H9 (cell line): Measurements from ENCODE around the gene MTMR3. TPM values are rescaled to one million over a fixed set of nuclear protein-coding genes. Genes with fewer than 3 reads are reported as not detected.

Experiments
- DNase-seq: peaks from one replicate; pipeline ENCODE4 v3.0.0-alpha.2; 2017
- H2AFZ ChIP-seq: one replicate; pipeline ENCODE4 v1.6.1; 2013; ENCODE audit warnings: mild to moderate bottlenecking, low read length, control low read depth, moderate library complexity
- H2AK5ac ChIP-seq: 2 replicates; pipeline ENCODE4 v1.6.1; 2013; ENCODE audit warnings: low read length, control low read depth, mixed read lengths; ENCODE audit not compliant: insufficient read length
- H2BK120ac ChIP-seq: one replicate; pipeline ENCODE4 v1.6.1; 2013; ENCODE audit warnings: low read depth, mild to moderate bottlenecking, low read length, control low read depth, inconsistent platforms; ENCODE audit not compliant: poor library complexity, severe bottlenecking
- H2BK12ac ChIP-seq: 2 replicates; pipeline ENCODE4 v1.6.1; 2013; ENCODE audit warnings: low read length, control low read depth, mixed read lengths, low read depth; ENCODE audit not compliant: insufficient read length
- H2BK15ac ChIP-seq: 2 replicates; pipeline ENCODE4 v1.6.1; 2013; ENCODE audit warnings: low read depth, low read length, control low read depth
- H2BK20ac ChIP-seq: one replicate; pipeline ENCODE4 v1.6.1; 2013; ENCODE audit warnings: low read depth, mild to moderate bottlenecking, low read length, control low read depth, inconsistent platforms; ENCODE audit not compliant: poor library complexity, severe bottlenecking
- H2BK5ac ChIP-seq: 2 replicates; pipeline ENCODE4 v1.6.1; 2013; ENCODE audit warnings: low read length, control low read depth, mixed read lengths; ENCODE audit not compliant: insufficient read length
- H3K14ac ChIP-seq: 2 replicates; pipeline ENCODE4 v1.6.1; 2013; ENCODE audit warnings: low read length, control low read depth; ENCODE audit not compliant: insufficient read depth
- H3K18ac ChIP-seq: 2 replicates; pipeline ENCODE4 v1.6.1; 2013; ENCODE audit warnings: low read depth, mild to moderate bottlenecking, mixed read lengths, low read length, control low read depth; ENCODE audit not compliant: insufficient read length
- H3K23ac ChIP-seq: 2 replicates; pipeline ENCODE4 v1.6.1; 2013; ENCODE audit warnings: low read length, control low read depth, mixed read lengths, low read depth; ENCODE audit not compliant: insufficient read length
- H3K23me2 ChIP-seq: 2 replicates; pipeline ENCODE4 v1.6.1; 2013; ENCODE audit warnings: low read depth, mild to moderate bottlenecking, mixed read lengths, low read length, control low read depth; ENCODE audit not compliant: insufficient read length, poor library complexity, severe bottlenecking
- H3K27ac ChIP-seq: 2 replicates; pipeline ENCODE4 v1.5.1; 2013; ENCODE audit warnings: low read length, control low read depth, mixed read lengths, low read depth; ENCODE audit not compliant: insufficient read length
- H3K27me3 ChIP-seq: 2 replicates; pipeline ENCODE4 v1.6.1; 2013; ENCODE audit warnings: low read length, control low read depth, inconsistent platforms; ENCODE audit not compliant: insufficient read depth
- H3K4ac ChIP-seq: 2 replicates; pipeline ENCODE4 v1.6.1; 2013; ENCODE audit warnings: low read depth, mild to moderate bottlenecking, control low read depth, inconsistent platforms, low read length, moderate library complexity
- H3K4me1 ChIP-seq: 2 replicates; pipeline ENCODE4 v1.6.1; 2013; ENCODE audit warnings: low read length, control low read depth, inconsistent platforms; ENCODE audit not compliant: insufficient read depth
- H3K4me2 ChIP-seq: 2 replicates; pipeline ENCODE4 v1.6.1; 2013; ENCODE audit warnings: low read length, control low read depth, mixed read lengths; ENCODE audit not compliant: insufficient read length, insufficient read depth
- H3K56ac ChIP-seq: 2 replicates; pipeline ENCODE4 v1.6.1; 2013; ENCODE audit warnings: low read depth, mild to moderate bottlenecking, mixed read lengths, low read length, control low read depth; ENCODE audit not compliant: insufficient read length
- H3K79me1 ChIP-seq: 2 replicates; pipeline ENCODE4 v1.6.1; 2013; ENCODE audit warnings: low read depth, mild to moderate bottlenecking, moderate library complexity, low read length, control low read depth, inconsistent platforms; ENCODE audit not compliant: insufficient read depth, poor library complexity, severe bottlenecking
- H3K79me2 ChIP-seq: 2 replicates; pipeline ENCODE4 v1.6.1; 2013; ENCODE audit warnings: low read length, control low read depth, inconsistent platforms; ENCODE audit not compliant: insufficient read depth
- H3K9ac ChIP-seq: 2 replicates; pipeline ENCODE4 v1.6.1; 2013; ENCODE audit warnings: low read length, control low read depth, mixed read lengths; ENCODE audit not compliant: insufficient read length; ENCODE audit errors: extremely low read depth
- H3K9me3 ChIP-seq: one replicate; pipeline ENCODE4 v1.6.1; 2013; ENCODE audit warnings: low read depth, low read length, inconsistent platforms; ENCODE audit not compliant: control insufficient read depth
- H3T11ph ChIP-seq: one replicate; pipeline ENCODE4 v1.6.1; 2013; ENCODE audit warnings: mild to moderate bottlenecking, low read length, control low read depth, inconsistent platforms
- H4K20me1 ChIP-seq: one replicate; pipeline ENCODE4 v1.6.1; 2013; ENCODE audit not compliant: control insufficient read depth, insufficient read length, insufficient read depth
- H4K5ac ChIP-seq: 2 replicates; pipeline ENCODE4 v1.6.1; 2013; ENCODE audit warnings: low read depth, mild to moderate bottlenecking, mixed read lengths, low read length, control low read depth; ENCODE audit not compliant: insufficient read length
- H4K8ac ChIP-seq: replicated peaks from 2 replicates; pipeline ENCODE4 v1.6.1; 2013; ENCODE audit warnings: low read length, control low read depth, mixed read lengths, low read depth; ENCODE audit not compliant: insufficient read length
- H4K91ac ChIP-seq: 2 replicates; pipeline ENCODE4 v1.6.1; 2013; ENCODE audit warnings: low read depth, mild to moderate bottlenecking, moderate library complexity, mixed read lengths, low read length, control low read depth; ENCODE audit not compliant: insufficient read length
- H3K27ac Mint-ChIP-seq, 3 experiments: 2 replicates in 2 of 3; 3 replicates in 1 of 3; pipeline ENCODE4 v1.8.0; 2020 to 2021; ENCODE audit warnings: mixed read lengths in 3 of 3, mild to moderate bottlenecking in 1 of 3, moderate library complexity in 1 of 3
- H3K27me3 Mint-ChIP-seq: 2 replicates; pipeline ENCODE4 v1.8.0; 2021; ENCODE audit warnings: low read depth, mild to moderate bottlenecking, moderate library complexity, mixed read lengths
- H3K36me3 Mint-ChIP-seq, 3 experiments: 2 replicates in 2 of 3; 3 replicates in 1 of 3; pipeline ENCODE4 v1.8.0; 2020 to 2021; ENCODE audit warnings: low read depth in 3 of 3, mixed read lengths in 3 of 3; ENCODE audit not compliant: insufficient read depth in 1 of 3
- H3K4me1 Mint-ChIP-seq, 2 experiments: 2 replicates each; pipeline ENCODE4 v1.8.0; 2020; ENCODE audit warnings: mixed read lengths in 2 of 2
- H3K4me3 Mint-ChIP-seq, 2 experiments: 2 replicates in 1 of 2; 3 replicates in 1 of 2; pipeline ENCODE4 v1.8.0; 2020 to 2021; ENCODE audit warnings: mild to moderate bottlenecking in 2 of 2, mixed read lengths in 2 of 2, moderate library complexity in 1 of 2
- H3K9me3 Mint-ChIP-seq, 2 experiments: 2 replicates in 1 of 2; 3 replicates in 1 of 2; pipeline ENCODE4 v1.8.0; 2020; ENCODE audit warnings: mild to moderate bottlenecking in 2 of 2, mixed read lengths in 2 of 2, moderate library complexity in 1 of 2
- CTCF ChIP-seq: fragments of 200-600 bp; sonication (generic); conservative IDR thresholded peaks from 3 replicates; pipeline ENCODE4 v1.8.0; 2021; ENCODE audit warnings: antibody characterized with exemption, mild to moderate bottlenecking
- WGBS: extraction: QIAGEN DNeasy Blood & Tissue Kit; methylation state at CpG from one replicate; pipeline ENCODE4 v1.1.7; 2013; ENCODE audit warnings: missing lambda C conversion rate, low lambda C conversion rate, mixed read lengths; ENCODE audit not compliant: insufficient read length; ENCODE audit errors: extremely low coverage; 5-methylcytosine and 5-hydroxymethylcytosine counted together
- total RNA-seq: library from RNA; stranded (reverse); gene quantifications from 2 replicates; pipeline ENCODE4 v1.2.1, GENCODE V29; 2021

MTMR3 gene
- total RNA-seq, 1 experiment from 2014 or later = 19.8 TPM

- Histone ChIP-seq H2BK15ac (no peak overlapping the region), H3K4me1 (peaks cover 2% of the 10 kb centered on the region; the same call in 1 of the 2 replicates), H3K4me2 (no peak overlapping the region), H3K4ac (no peak overlapping the region), H3K79me2 (no peaks in the 10 kb centered on the region), H2AFZ (no peak overlapping the region), H3K23me2 (no peaks in the 10 kb centered on the region), H2BK5ac (no peak overlapping the region), H4K20me1 (no peaks in the 10 kb centered on the region), H3K18ac (no peak overlapping the region), H2BK20ac (no peak overlapping the region), H2BK120ac (no peak overlapping the region), H3K27ac (no peak overlapping the region), H4K8ac (no peak overlapping the region), H3K79me1 (no peaks in the 10 kb centered on the region), H3K9ac (no peak overlapping the region), H3K56ac (no peak overlapping the region), H3K23ac (no peak overlapping the region), H2AK5ac (no peak overlapping the region), H3K27me3 (no peaks in the 10 kb centered on the region), H3K14ac (no peak overlapping the region), H2BK12ac (no peak overlapping the region), H3T11ph (no peak overlapping the region), H3K9me3 (no peaks in the 10 kb centered on the region), H4K5ac (no peak overlapping the region), H4K91ac (no peak overlapping the region)
- Mint-ChIP-seq H3K4me1 (peaks cover 16 to 25% of the 10 kb centered on the region in 2 experiments), H3K27ac (0 out of 7 replicates have a peak overlapping the region, but pooled peaks of 1 of the 3 experiments have one; percentile 5), H3K4me3 (no peak overlapping the region), H3K27me3 (no peaks in the 10 kb centered on the region), H3K9me3 (no peaks in the 10 kb centered on the region), H3K36me3 (peaks cover 2 to 20% (median 16%) of the 10 kb centered on the region in 3 experiments; a peak in 6 of 7 replicates)
- no peak for TF ChIP-seq CTCF
- no CpG with 5 or more reads among the region's 2 CpGs for WGBS
- DNase-seq = no peak
These were observed 114.5 kb downstream of the MTMR3 start for GRCh38 chr22:29997516-29997915.
